Activated CD4-positive, alpha-beta memory T cell treated with anti-CD3 and anti-CD28 coated beads, Interleukin-2, amount 10 ng/mL, durations not matched to agents 7 days and 5 days (primary cell): ENCODE measurements around the gene DIPK1A. TPM values are rescaled to one million over a fixed set of nuclear protein-coding genes. Genes with fewer than 3 reads are reported as not detected.
A peak's percentile ranks its signal among the peaks of the same experiment; 100 is the strongest.

Source experiments
- CTCF ChIA-PET: fragments of 350-600 bp; sonication (Branson Sonifier 250); formaldehyde crosslinking; loops from one replicate; lab custom pipeline; 2021; ENCODE audit warnings: antibody characterized with exemption, inconsistent platforms; lab: Charles Lee
- POLR2A ChIA-PET: fragments of 350-600 bp; sonication (Branson Sonifier 250); formaldehyde crosslinking; loops from one replicate; lab custom pipeline; 2021; ENCODE audit warnings: antibody characterized with exemption; lab: Charles Lee
- DNase-seq: peaks from one replicate; pipeline ENCODE4 v3.0.0-alpha.2; 2020
- H3K27ac Mint-ChIP-seq: one replicate; pipeline ENCODE4 v1.8.0; 2021; ENCODE audit warnings: mild to moderate bottlenecking, mixed read lengths
- H3K27me3 Mint-ChIP-seq: one replicate; pipeline ENCODE4 v1.8.0; 2021; ENCODE audit warnings: mixed read lengths
- H3K36me3 Mint-ChIP-seq: one replicate; pipeline ENCODE4 v1.8.0; 2021; ENCODE audit warnings: low read depth, mixed read lengths
- H3K4me1 Mint-ChIP-seq: one replicate; pipeline ENCODE4 v1.8.0; 2021; ENCODE audit warnings: mixed read lengths
- H3K4me3 Mint-ChIP-seq: one replicate; pipeline ENCODE4 v1.8.0; 2021; ENCODE audit warnings: mild to moderate bottlenecking, mixed read lengths
- H3K9me3 Mint-ChIP-seq: one replicate; pipeline ENCODE4 v1.8.0; 2021; ENCODE audit warnings: mixed read lengths
- total RNA-seq, 2 experiments: library from RNA; stranded (reverse); gene quantifications; one replicate each; pipeline ENCODE4 v1.2.3, GENCODE V29; 2021

DIPK1A gene
- 10 to 100 TPM; 12.7 to 17.2 TPM for total RNA-seq

GRCh38 chr1:92961131-92961895 is at the start of gene DIPK1A:
Gene DIPK1A (minus strand): TSS chr1:92961462. CDS start chr1:92961429, 33 bp downstream.
- H3K36me3 Mint-ChIP-seq, result peaks cover 5% of the 10 kb centered on the region
- H3K27me3 Mint-ChIP-seq, result no peaks in the 10 kb centered on the region
- H3K9me3 Mint-ChIP-seq, result no peaks in the 10 kb centered on the region
- peak; percentile 82 for DNase-seq
- ChIA-PET POLR2A (interaction anchor here (0.8 to 10.0 kb wide), 25 partner anchors 11 to 475 kb away, joined by 3 to 259 read pairs (median 11); partner anchors contain the start of genes CCDC18, DR1, GFI1 and MTF2), CTCF (interaction anchor here (0.5 to 9.6 kb wide), 29 partner anchors 8 to 595 kb away, joined by 3 to 176 read pairs (median 5); partner anchors contain the start of genes MTF2 and RPL5)
- H3K4me3 Mint-ChIP-seq, result peak within 1 kb of the TSS; percentile 94
- peak within 1 kb of the TSS; percentile 93 for H3K27ac Mint-ChIP-seq
- H3K4me1 Mint-ChIP-seq, result peaks cover 33% of the 10 kb centered on the region

GRCh38 chr1:93007941-93008577 is 46.8 kb upstream of the DIPK1A start:
- Mint-ChIP-seq H3K36me3 (no peaks in the 10 kb centered on the region), H3K27ac (no peak overlapping the region), H3K4me3 (no peak overlapping the region), H3K4me1 (no peaks in the 10 kb centered on the region), H3K9me3 (no peaks in the 10 kb centered on the region), H3K27me3 (peaks cover 18% of the 10 kb centered on the region)
- POLR2A ChIA-PET, result interaction anchor here (1.3 kb wide), 1 partner anchor 176 kb away, joined by 3 read pairs; no protein-coding TSS in a partner anchor
- DNase-seq, result no peak
- CTCF ChIA-PET, result interaction anchor here (1.2 to 2.8 kb wide), 3 partner anchors 13 to 180 kb away, joined by 3 to 9 read pairs (median 7); no protein-coding TSS in a partner anchor

DNA sequence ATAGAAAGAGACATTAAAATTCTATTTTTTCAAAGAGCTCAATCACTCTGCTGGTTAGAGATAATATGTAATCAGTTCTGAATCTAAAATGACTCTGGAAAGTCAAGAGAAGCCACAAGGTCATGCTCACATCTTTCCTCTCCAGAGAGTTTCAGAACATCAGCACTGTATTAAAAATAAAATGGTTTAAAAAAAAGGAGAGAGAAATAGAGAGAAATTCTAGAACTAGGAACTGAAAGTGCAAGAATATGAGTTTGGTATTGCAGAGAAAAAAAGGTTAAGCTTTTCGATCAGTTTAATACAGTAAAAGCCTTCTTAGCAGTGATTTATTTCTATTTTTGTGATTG is 44.0 kb upstream of the DIPK1A start:
- Mint-ChIP-seq H3K4me1 (no peaks in the 10 kb centered on the region), H3K36me3 (no peaks in the 10 kb centered on the region), H3K9me3 (no peaks in the 10 kb centered on the region), H3K4me3 (no peak overlapping the region), H3K27ac (no peak overlapping the region), H3K27me3 (peaks cover 28% of the 10 kb centered on the region)
- POLR2A ChIA-PET, result no interaction called here
- CTCF ChIA-PET, result interaction anchor here (1.1 to 3.2 kb wide), 2 partner anchors 11 to 57 kb away, joined by 4 to 22 read pairs; no protein-coding TSS in a partner anchor
- DNase-seq, result no peak

DNA sequence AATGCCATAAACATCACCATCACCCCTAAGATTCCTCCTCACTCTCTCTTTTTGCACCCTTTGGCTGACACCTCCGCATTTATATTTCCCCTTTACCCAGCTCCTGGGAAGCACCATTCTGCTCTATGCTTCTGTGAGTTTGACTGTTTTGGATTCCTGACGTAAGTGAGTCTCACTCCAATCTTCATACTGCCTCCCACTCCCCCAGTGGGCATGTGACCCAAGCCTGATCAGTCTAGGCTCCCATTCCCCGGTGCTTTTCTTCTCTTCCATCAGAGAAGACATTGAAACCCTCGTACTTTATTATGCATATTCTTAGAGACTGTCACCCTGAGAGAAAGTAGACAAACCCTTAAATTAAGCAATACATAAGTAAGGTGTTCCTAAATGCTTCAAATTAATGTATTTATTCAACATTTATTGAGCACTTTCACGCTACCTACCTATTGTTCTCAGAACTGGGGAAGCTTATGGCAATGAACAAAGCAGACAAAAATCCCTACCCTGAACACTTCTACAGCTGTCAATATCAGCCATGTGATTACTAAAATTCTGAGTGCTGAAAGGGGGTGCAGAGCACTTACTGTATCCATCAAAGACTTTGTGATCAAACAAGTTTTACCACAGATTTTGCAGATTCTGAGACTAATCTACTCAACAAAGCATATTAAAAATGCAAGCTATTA is 43.4 kb upstream of the DIPK1A start:
- POLR2A ChIA-PET, result no interaction called here
- Mint-ChIP-seq H3K4me3 (no peak overlapping the region), H3K36me3 (no peaks in the 10 kb centered on the region)

GRCh38 chr1:93003981-93004380 is 42.7 kb upstream of the DIPK1A start:
- Mint-ChIP-seq H3K27me3 (peaks cover 28% of the 10 kb centered on the region), H3K27ac (no peak overlapping the region), H3K4me3 (no peak overlapping the region), H3K4me1 (no peaks in the 10 kb centered on the region), H3K9me3 (no peaks in the 10 kb centered on the region), H3K36me3 (no peaks in the 10 kb centered on the region)
- DNase-seq, result no peak
- POLR2A ChIA-PET, result interaction anchor here (2.6 kb wide), 1 partner anchor 43 kb away, joined by 11 read pairs; the partner anchor contains the start of gene DIPK1A
- CTCF ChIA-PET, result interaction anchor here (0.7 to 3.2 kb wide), 3 partner anchors 10 to 35 kb away, joined by 3 to 22 read pairs (median 6); no protein-coding TSS in a partner anchor

More for the DNA sequence above, 43.4 kb upstream of the DIPK1A start:
- DNase-seq, result no peak
- Mint-ChIP-seq H3K9me3 (no peaks in the 10 kb centered on the region), H3K27ac (no peak overlapping the region), H3K27me3 (peaks cover 28% of the 10 kb centered on the region), H3K4me1 (no peaks in the 10 kb centered on the region)
- CTCF ChIA-PET, result interaction anchor here (1.1 to 3.2 kb wide), 2 partner anchors 11 to 58 kb away, joined by 4 to 22 read pairs; no protein-coding TSS in a partner anchor

GRCh38 chr1:93002781-93003180 is 41.5 kb upstream of the DIPK1A start:
- Mint-ChIP-seq H3K27me3 (peaks cover 24% of the 10 kb centered on the region), H3K4me1 (no peaks in the 10 kb centered on the region), H3K4me3 (no peak overlapping the region), H3K9me3 (no peaks in the 10 kb centered on the region), H3K27ac (no peak overlapping the region), H3K36me3 (no peaks in the 10 kb centered on the region)
- CTCF ChIA-PET, result interaction anchor here (1.1 to 3.2 kb wide), 3 partner anchors 9 to 58 kb away, joined by 3 to 22 read pairs (median 6); no protein-coding TSS in a partner anchor
- POLR2A ChIA-PET, result interaction anchor here (2.6 kb wide), 1 partner anchor 42 kb away, joined by 11 read pairs; the partner anchor contains the start of gene DIPK1A
- DNase-seq, result no peak

- Mint-ChIP-seq H3K27me3 (peaks cover 22% of the 10 kb centered on the region), H3K36me3 (no peaks in the 10 kb centered on the region), H3K4me1 (no peaks in the 10 kb centered on the region), H3K4me3 (no peak overlapping the region), H3K27ac (no peak overlapping the region), H3K9me3 (no peaks in the 10 kb centered on the region)
- POLR2A ChIA-PET, result interaction anchor here (2.6 kb wide), 1 partner anchor 41 kb away, joined by 11 read pairs; the partner anchor contains the start of gene DIPK1A
- no peak for DNase-seq
- CTCF ChIA-PET, result interaction anchor here (2.0 kb wide), 1 partner anchor 12 kb away, joined by 7 read pairs; no protein-coding TSS in a partner anchor
These were observed 40.6 kb upstream of the DIPK1A start for GRCh38 chr1:93001893-93002292.

DNA sequence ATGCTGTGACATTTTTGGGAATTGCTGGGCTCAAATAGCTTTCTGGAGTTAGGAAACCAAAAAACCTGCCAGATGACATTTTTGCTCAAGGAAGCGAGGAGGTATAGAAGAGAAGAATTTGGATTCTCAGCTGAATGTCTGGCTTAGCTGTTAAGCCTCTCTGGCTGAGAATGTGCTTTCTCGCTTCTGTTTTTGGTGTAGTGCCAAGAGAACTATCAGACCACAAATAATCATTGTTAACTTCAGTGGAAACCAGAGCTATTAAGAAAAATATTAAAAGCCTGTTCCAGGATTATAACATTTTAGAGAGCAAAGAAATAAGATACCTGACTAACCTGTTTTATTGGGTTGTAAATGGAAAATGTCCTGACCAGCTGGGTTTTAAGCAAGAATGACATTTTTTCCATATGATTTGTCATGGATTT is 39.5 kb upstream of the DIPK1A start:
- no peak for DNase-seq
- ChIA-PET POLR2A (interaction anchor here (1.2 kb wide), 1 partner anchor 78 kb away, joined by 3 read pairs; no protein-coding TSS in a partner anchor), CTCF (interaction anchor here (0.8 to 2.0 kb wide), 7 partner anchors 13 to 142 kb away, joined by 3 to 8 read pairs (median 5); partner anchors contain the start of gene DIPK1A)
- Mint-ChIP-seq H3K4me1 (no peaks in the 10 kb centered on the region), H3K4me3 (no peak overlapping the region), H3K27me3 (peaks cover 26% of the 10 kb centered on the region), H3K36me3 (no peaks in the 10 kb centered on the region), H3K27ac (no peak overlapping the region), H3K9me3 (no peaks in the 10 kb centered on the region)

GRCh38 chr1:93000291-93000690 is 39.0 kb upstream of the DIPK1A start:
- H3K36me3 Mint-ChIP-seq, result no peaks in the 10 kb centered on the region
- H3K4me1 Mint-ChIP-seq, result no peaks in the 10 kb centered on the region
- no peak overlapping the region for H3K4me3 Mint-ChIP-seq
- DNase-seq, result no peak
- no peak overlapping the region for H3K27ac Mint-ChIP-seq
- H3K27me3 Mint-ChIP-seq, result peaks cover 26% of the 10 kb centered on the region
- ChIA-PET CTCF (interaction anchor here (0.8 to 2.0 kb wide), 7 partner anchors 14 to 142 kb away, joined by 3 to 8 read pairs (median 5); partner anchors contain the start of gene DIPK1A), POLR2A (interaction anchor here (1.2 kb wide), 1 partner anchor 78 kb away, joined by 3 read pairs; no protein-coding TSS in a partner anchor)
- H3K9me3 Mint-ChIP-seq, result no peaks in the 10 kb centered on the region

DNA sequence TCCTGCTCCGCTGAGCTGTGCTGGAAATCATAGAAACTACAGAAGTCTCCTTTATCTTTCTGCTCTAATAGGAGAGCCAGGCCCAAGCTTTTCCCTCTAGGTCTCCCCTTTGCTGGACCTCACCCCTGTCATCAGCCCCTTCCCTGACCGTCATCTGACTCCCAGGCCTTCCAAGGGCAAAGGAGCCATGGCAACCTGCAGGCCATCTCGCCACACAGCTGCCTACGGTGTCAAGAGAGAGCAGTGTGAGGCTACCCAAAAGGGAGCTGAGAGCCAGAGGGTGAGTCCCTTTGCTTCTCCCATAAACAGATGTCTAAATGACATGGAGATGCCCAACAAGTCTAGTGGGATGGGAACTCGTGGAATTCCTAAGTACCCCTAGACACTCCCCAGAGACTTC is 37.6 kb upstream of the DIPK1A start:
- ChIA-PET CTCF (interaction anchor here (1.1 to 1.3 kb wide), 3 partner anchors 9 to 52 kb away, joined by 3 to 4 read pairs (median 3); no protein-coding TSS in a partner anchor), POLR2A (interaction anchor here (1.3 kb wide), 2 partner anchors 18 to 37 kb away, joined by 3 to 4 read pairs; no protein-coding TSS in a partner anchor)
- Mint-ChIP-seq H3K9me3 (no peaks in the 10 kb centered on the region), H3K4me1 (peaks cover 10% of the 10 kb centered on the region), H3K27ac (no peak overlapping the region), H3K4me3 (no peak overlapping the region), H3K27me3 (peaks cover 16% of the 10 kb centered on the region), H3K36me3 (no peaks in the 10 kb centered on the region)
- DNase-seq, result no peak

- Mint-ChIP-seq H3K27ac (no peak overlapping the region), H3K9me3 (no peaks in the 10 kb centered on the region)
- POLR2A ChIA-PET, result interaction anchor here (3.3 to 4.9 kb wide), 2 partner anchors 34 to 137 kb away, joined by 10 to 82 read pairs; partner anchors contain the start of gene DIPK1A
These were observed 34.5 kb upstream of the DIPK1A start for GRCh38 chr1:92995441-92996430.

More at GRCh38 chr1:92995441-92996430, 34.5 kb upstream of the DIPK1A start:
- Mint-ChIP-seq H3K4me1 (peaks cover 35% of the 10 kb centered on the region), H3K27me3 (peaks cover 4% of the 10 kb centered on the region), H3K36me3 (peaks cover 9% of the 10 kb centered on the region), H3K4me3 (no peak overlapping the region)
- no peak for DNase-seq
- CTCF ChIA-PET, result interaction anchor here (1.6 to 3.8 kb wide), 9 partner anchors 8 to 137 kb away, joined by 3 to 176 read pairs (median 22); partner anchors contain the start of gene DIPK1A
